ENCODE results near the gene GLDN. TPM values are rescaled to one million over a fixed set of nuclear protein-coding genes. Genes with fewer than 3 reads are reported as not detected.

GLDN gene
- total RNA-seq, 5 donors from 2014 or later (not counting 1 experiment from before 2014, with no cell fraction given): 0.18 TPM; not detected in 4

DNA sequence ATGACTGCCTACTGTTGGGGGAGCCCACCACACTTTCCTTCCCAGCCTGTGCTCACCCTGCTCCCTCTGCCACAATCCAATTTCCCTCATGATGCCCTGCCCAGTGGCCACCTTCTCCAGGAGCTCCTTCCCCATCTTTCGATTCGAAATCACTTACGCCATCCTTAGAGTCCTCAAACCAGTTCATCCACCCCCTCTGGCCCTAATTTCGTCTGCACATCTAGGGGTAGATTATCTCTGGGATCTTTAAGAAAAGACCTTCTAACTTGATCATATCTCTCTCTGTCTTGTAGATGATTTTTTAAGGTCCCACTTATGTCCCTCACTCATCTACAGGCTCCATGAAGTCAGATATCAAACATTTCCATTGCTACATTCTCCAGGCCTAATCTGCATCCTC is 20.1 kb upstream of the GLDN start:
- no CpG with 5 or more reads among the region's 4 CpGs for WGBS (ENCODE audit: insufficient coverage)
- H3K4me3 ChIP-seq (ENCODE audit: control insufficient read depth in 1 of 2, extremely low read depth in 1 of 2, low read length in 1 of 2): no peak overlapping the region
- Mint-ChIP-seq H3K4me3 (no peak overlapping the region), H3K4me1 (no peaks in the 10 kb centered on the region), H3K27ac (no peak overlapping the region), H3K36me3 (no peaks in the 10 kb centered on the region), H3K9me3 (no peaks in the 10 kb centered on the region), H3K27me3 (peaks cover 10 to 14% of the 10 kb centered on the region in 2 donors)
- peaks cover 0 to 14% of the 10 kb centered on the region in 2 experiments for H3K27me3 ChIP-seq (replicated peaks in 1 of 2; ENCODE audit: control insufficient read depth in 2 of 2, extremely low read depth in 1 of 2, insufficient read depth in 2 of 2, low read length in 1 of 2)
- ChIA-PET CTCF (no interaction called here), POLR2A (no interaction called here)
- H3K27ac ChIP-seq (ENCODE audit: low read length): no peak overlapping the region
- no peaks in the 10 kb centered on the region for H3K9me3 ChIP-seq
- DNase-seq: no peak
- no peaks in the 10 kb centered on the region for H3K4me1 ChIP-seq (ENCODE audit: control insufficient read depth in 1 of 2, extremely low read depth in 1 of 2, insufficient read depth in 2 of 2, low read length in 2 of 2)
- H3K36me3 ChIP-seq (ENCODE audit: control insufficient read depth in 2 of 2, extremely low read depth in 1 of 2, insufficient read depth in 1 of 2, low read length in 1 of 2): no peaks in the 10 kb centered on the region
- no peak for ATAC-seq (replicated peaks in 1 of 4)

DNA sequence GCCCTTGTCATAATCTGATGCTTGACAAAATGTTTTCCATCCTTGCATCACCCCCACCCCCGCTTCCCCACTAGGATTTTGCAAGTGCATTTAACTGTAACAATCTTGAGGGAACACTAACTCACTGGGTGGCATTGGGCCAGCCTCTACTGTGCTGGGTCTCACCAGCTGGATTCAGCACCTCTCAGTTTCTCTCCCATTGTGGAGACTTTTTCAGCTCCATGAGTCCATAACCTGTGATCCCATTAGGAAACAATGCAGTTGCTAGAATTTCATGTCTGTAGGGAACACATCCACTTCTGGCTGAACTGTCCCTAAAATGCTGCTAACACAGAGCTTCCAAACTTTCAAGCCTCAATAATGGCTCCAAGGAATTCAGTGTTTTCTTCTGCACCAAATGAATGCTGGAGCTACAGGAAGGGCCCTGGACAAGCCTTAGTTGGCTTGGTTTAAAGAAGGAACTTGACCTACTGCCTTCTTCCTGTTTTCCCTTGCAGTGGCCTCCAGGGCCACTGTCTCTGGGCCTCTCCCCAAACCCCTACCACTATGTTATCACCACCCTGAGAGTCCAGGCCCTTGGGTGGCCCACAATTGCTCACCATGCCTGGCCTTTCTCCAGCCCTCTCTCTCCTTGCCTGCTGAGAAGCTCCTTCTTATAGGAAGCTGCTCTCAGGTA is 18.7 kb upstream of the GLDN start:
- no peaks in the 10 kb centered on the region for H3K36me3 ChIP-seq (ENCODE audit: control insufficient read depth in 2 of 2, extremely low read depth in 1 of 2, insufficient read depth in 1 of 2, low read length in 1 of 2)
- no peaks in the 10 kb centered on the region for H3K9me3 Mint-ChIP-seq
- ChIA-PET POLR2A (no interaction called here), CTCF (no interaction called here)
- H3K4me1 Mint-ChIP-seq: no peaks in the 10 kb centered on the region
- H3K27me3 ChIP-seq (replicated peaks in 1 of 2; ENCODE audit: control insufficient read depth in 2 of 2, extremely low read depth in 1 of 2, insufficient read depth in 2 of 2, low read length in 1 of 2): peaks cover 0 to 12% of the 10 kb centered on the region in 2 experiments
- no peaks in the 10 kb centered on the region for H3K9me3 ChIP-seq
- no peak overlapping the region for H3K27ac Mint-ChIP-seq
- no peak overlapping the region for H3K4me3 Mint-ChIP-seq
- peaks cover 10 to 14% of the 10 kb centered on the region in 2 donors for H3K27me3 Mint-ChIP-seq
- H3K4me3 ChIP-seq (ENCODE audit: control insufficient read depth in 1 of 2, extremely low read depth in 1 of 2, low read length in 1 of 2): no peak overlapping the region
- no peaks in the 10 kb centered on the region for H3K4me1 ChIP-seq (ENCODE audit: control insufficient read depth in 1 of 2, extremely low read depth in 1 of 2, insufficient read depth in 2 of 2, low read length in 2 of 2)
- H3K36me3 Mint-ChIP-seq: no peaks in the 10 kb centered on the region
- WGBS (ENCODE audit: insufficient coverage): 43% methylated on average over 1 of the region's 1 CpG
- no peak overlapping the region for H3K27ac ChIP-seq (ENCODE audit: low read length)
- no peak for ATAC-seq (replicated peaks in 1 of 4)
- DNase-seq: no peak

DNA sequence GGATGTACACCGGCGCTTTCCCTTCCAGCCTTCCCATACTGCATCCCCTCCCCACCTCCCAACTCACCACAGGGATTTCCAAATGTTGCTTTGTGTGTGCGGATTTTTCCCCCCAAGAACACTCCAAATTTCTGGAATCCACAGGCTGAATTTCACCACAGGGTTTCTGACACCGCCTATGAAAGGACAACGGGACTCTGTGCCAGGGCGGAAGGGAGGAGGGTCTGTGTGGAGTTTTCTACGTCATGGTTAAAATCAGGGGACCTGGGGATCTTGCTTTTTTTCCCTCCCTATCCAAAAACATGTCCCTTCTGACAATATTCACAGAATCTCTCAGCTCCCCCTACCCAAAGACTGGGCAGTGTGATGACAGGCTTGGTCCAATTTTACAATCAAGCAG is 17.7 kb upstream of the GLDN start:
- no CpG with 5 or more reads among the region's 7 CpGs for WGBS (ENCODE audit: insufficient coverage)
- Mint-ChIP-seq H3K4me3 (no peak overlapping the region), H3K27ac (no peak overlapping the region), H3K4me1 (no peaks in the 10 kb centered on the region), H3K36me3 (no peaks in the 10 kb centered on the region), H3K27me3 (peaks cover 10 to 11% of the 10 kb centered on the region in 2 donors), H3K9me3 (no peaks in the 10 kb centered on the region)
- no peak overlapping the region for H3K4me3 ChIP-seq (ENCODE audit: control insufficient read depth in 1 of 2, extremely low read depth in 1 of 2, low read length in 1 of 2)
- DNase-seq (no peak), ATAC-seq (replicated peaks in 1 of 4) (no peak)
- peaks cover 0 to 11% of the 10 kb centered on the region in 2 experiments for H3K27me3 ChIP-seq (replicated peaks in 1 of 2; ENCODE audit: control insufficient read depth in 2 of 2, extremely low read depth in 1 of 2, insufficient read depth in 2 of 2, low read length in 1 of 2)
- CTCF ChIA-PET: no interaction called here
- no peaks in the 10 kb centered on the region for H3K4me1 ChIP-seq (ENCODE audit: control insufficient read depth in 1 of 2, extremely low read depth in 1 of 2, insufficient read depth in 2 of 2, low read length in 2 of 2)
- H3K36me3 ChIP-seq (ENCODE audit: control insufficient read depth in 2 of 2, extremely low read depth in 1 of 2, insufficient read depth in 1 of 2, low read length in 1 of 2): no peaks in the 10 kb centered on the region
- no peaks in the 10 kb centered on the region for H3K9me3 ChIP-seq
- no peak overlapping the region for H3K27ac ChIP-seq (ENCODE audit: low read length)
- POLR2A ChIA-PET: no interaction called here

DNA sequence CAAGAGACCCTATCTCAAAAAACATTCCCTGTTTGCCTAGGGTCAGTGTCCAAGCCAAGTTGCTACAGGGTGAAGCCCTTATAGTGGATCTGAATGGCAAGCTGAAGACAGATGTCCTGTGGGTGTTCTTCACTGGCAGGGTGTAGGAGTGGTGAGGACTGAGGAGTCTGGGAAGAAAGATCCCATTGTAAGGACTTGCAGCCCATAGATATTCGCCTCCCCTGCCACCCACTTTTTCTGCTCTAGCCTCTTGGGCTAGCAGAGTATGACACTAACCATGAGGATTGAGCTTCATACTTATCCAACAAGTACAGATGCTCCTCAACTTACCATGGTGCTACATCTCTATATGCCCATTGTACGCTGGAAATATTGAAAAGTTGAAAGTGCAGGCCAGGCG is 16.3 kb upstream of the GLDN start:
- no peak overlapping the region for H3K27ac Mint-ChIP-seq
- no peak for DNase-seq
- no peaks in the 10 kb centered on the region for H3K36me3 Mint-ChIP-seq
- peaks cover 0 to 11% of the 10 kb centered on the region in 2 experiments for H3K27me3 ChIP-seq (replicated peaks in 1 of 2; ENCODE audit: control insufficient read depth in 2 of 2, extremely low read depth in 1 of 2, insufficient read depth in 2 of 2, low read length in 1 of 2)
- H3K9me3 Mint-ChIP-seq: no peaks in the 10 kb centered on the region
- no peak overlapping the region for H3K4me3 ChIP-seq (ENCODE audit: control insufficient read depth in 1 of 2, extremely low read depth in 1 of 2, low read length in 1 of 2)
- no peaks in the 10 kb centered on the region for H3K4me1 Mint-ChIP-seq
- H3K4me1 ChIP-seq (ENCODE audit: control insufficient read depth in 1 of 2, extremely low read depth in 1 of 2, insufficient read depth in 2 of 2, low read length in 2 of 2): no peaks in the 10 kb centered on the region
- ChIA-PET POLR2A (no interaction called here), CTCF (no interaction called here)
- no peaks in the 10 kb centered on the region for H3K36me3 ChIP-seq (ENCODE audit: control insufficient read depth in 2 of 2, extremely low read depth in 1 of 2, insufficient read depth in 1 of 2, low read length in 1 of 2)
- ATAC-seq (replicated peaks in 1 of 4): no peak
- peaks cover 7 to 11% of the 10 kb centered on the region in 2 donors for H3K27me3 Mint-ChIP-seq
- WGBS (ENCODE audit: insufficient coverage): 100% methylated on average over 1 of the region's 3 CpGs
- no peak overlapping the region for H3K27ac ChIP-seq (ENCODE audit: low read length)
- no peak overlapping the region for H3K4me3 Mint-ChIP-seq
- no peaks in the 10 kb centered on the region for H3K9me3 ChIP-seq

DNA sequence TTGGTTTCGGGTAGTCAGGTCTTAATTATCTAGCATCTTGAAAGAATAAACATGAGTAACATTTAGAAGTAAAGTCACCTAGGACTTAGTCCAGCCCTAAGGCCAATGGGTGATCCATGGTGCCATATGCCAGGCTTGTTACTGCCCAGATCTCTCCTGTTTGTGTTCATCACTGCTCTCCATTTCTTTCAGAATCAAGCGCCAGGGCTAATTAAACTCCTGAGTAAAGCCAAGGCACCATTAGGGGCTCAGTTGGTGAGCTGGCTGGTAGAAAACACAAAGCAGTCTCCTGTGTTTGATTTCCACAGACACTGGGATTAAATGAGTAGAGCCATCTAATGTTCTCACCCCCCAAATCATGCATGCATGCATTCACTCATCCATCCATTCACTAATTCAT is 14.4 kb upstream of the GLDN start:
- CTCF ChIA-PET: no interaction called here
- POLR2A ChIA-PET: no interaction called here
- Mint-ChIP-seq H3K4me3 (no peak overlapping the region), H3K36me3 (no peaks in the 10 kb centered on the region), H3K27ac (no peak overlapping the region), H3K27me3 (peaks cover 4 to 11% of the 10 kb centered on the region in 2 donors), H3K9me3 (no peaks in the 10 kb centered on the region), H3K4me1 (no peaks in the 10 kb centered on the region)
- H3K27ac ChIP-seq (ENCODE audit: low read length): no peak overlapping the region
- no peaks in the 10 kb centered on the region for H3K9me3 ChIP-seq
- 83% methylated on average over 1 of the region's 2 CpGs for WGBS (ENCODE audit: insufficient coverage)
- no peak for ATAC-seq (replicated peaks in 1 of 4)
- H3K36me3 ChIP-seq (ENCODE audit: control insufficient read depth in 2 of 2, extremely low read depth in 1 of 2, insufficient read depth in 1 of 2, low read length in 1 of 2): no peaks in the 10 kb centered on the region
- no peak overlapping the region for H3K4me3 ChIP-seq (ENCODE audit: control insufficient read depth in 1 of 2, extremely low read depth in 1 of 2, low read length in 1 of 2)
- DNase-seq: no peak
- peaks cover 0 to under 1% of the 10 kb centered on the region in 2 experiments for H3K27me3 ChIP-seq (replicated peaks in 1 of 2; ENCODE audit: control insufficient read depth in 2 of 2, extremely low read depth in 1 of 2, insufficient read depth in 2 of 2, low read length in 1 of 2)
- no peaks in the 10 kb centered on the region for H3K4me1 ChIP-seq (ENCODE audit: control insufficient read depth in 1 of 2, extremely low read depth in 1 of 2, insufficient read depth in 2 of 2, low read length in 2 of 2)

DNA sequence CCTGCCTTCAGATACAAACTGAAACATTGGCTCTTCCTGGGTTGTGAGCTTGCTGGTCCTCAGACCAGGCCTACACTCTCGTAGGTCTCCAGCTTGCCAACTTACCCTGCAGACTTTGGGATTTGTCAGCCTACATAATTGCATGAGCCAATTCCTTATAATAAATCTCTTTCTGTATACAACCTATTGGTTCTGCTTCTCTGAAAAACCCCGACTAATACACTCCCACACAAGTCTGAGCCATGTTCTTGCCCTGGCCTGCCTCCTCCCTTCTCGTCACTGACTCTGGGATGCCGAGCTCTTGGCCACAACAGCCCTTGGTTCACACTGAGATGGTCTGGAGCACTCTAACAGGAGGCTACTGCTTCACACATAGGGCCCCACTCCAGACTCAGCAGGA is 12.5 kb upstream of the GLDN start:
- ATAC-seq (replicated peaks in 1 of 4) (no peak), DNase-seq (no peak)
- ChIA-PET POLR2A (no interaction called here), CTCF (no interaction called here)
- H3K36me3 ChIP-seq (ENCODE audit: control insufficient read depth in 2 of 2, extremely low read depth in 1 of 2, insufficient read depth in 1 of 2, low read length in 1 of 2): no peaks in the 10 kb centered on the region
- Mint-ChIP-seq H3K36me3 (no peaks in the 10 kb centered on the region), H3K4me1 (no peaks in the 10 kb centered on the region), H3K27me3 (peaks cover 0 to 3% of the 10 kb centered on the region in 2 donors), H3K9me3 (no peaks in the 10 kb centered on the region), H3K27ac (no peak overlapping the region), H3K4me3 (no peak overlapping the region)
- 67% methylated on average over 4 of the region's 4 CpGs for WGBS (ENCODE audit: insufficient coverage)
- H3K9me3 ChIP-seq: no peaks in the 10 kb centered on the region
- no peaks in the 10 kb centered on the region for H3K4me1 ChIP-seq (ENCODE audit: control insufficient read depth in 1 of 2, extremely low read depth in 1 of 2, insufficient read depth in 2 of 2, low read length in 2 of 2)
- no peak overlapping the region for H3K27ac ChIP-seq (ENCODE audit: low read length)
- no peak overlapping the region for H3K4me3 ChIP-seq (ENCODE audit: control insufficient read depth in 1 of 2, extremely low read depth in 1 of 2, low read length in 1 of 2)
- no peaks in the 10 kb centered on the region for H3K27me3 ChIP-seq (replicated peaks in 1 of 2; ENCODE audit: control insufficient read depth in 2 of 2, extremely low read depth in 1 of 2, insufficient read depth in 2 of 2, low read length in 1 of 2)

DNA sequence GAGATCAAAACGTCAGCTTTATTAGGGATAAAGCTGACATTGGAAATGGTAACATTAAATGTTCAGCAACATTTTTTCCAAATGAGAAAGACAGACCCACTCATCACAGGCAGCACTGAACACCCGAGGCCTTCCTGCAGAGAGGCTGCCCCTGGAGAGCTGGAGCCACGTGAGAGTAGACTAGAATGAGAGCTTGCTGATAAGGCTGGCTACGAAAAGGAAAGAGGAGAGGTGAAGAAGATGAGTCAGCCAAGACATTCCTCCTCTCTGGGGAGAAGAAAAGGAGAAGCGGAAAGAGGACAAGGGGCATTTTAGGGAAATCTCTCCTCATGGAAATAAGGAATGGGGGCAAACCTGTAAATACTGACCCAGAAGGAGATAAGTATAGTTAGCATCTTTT is 10.3 kb upstream of the GLDN start:
- no peak overlapping the region for H3K27ac ChIP-seq (ENCODE audit: low read length)
- Mint-ChIP-seq H3K4me3 (no peak overlapping the region), H3K9me3 (no peaks in the 10 kb centered on the region), H3K27ac (no peak overlapping the region), H3K27me3 (peaks cover 1 to 4% of the 10 kb centered on the region in 2 donors), H3K36me3 (no peaks in the 10 kb centered on the region), H3K4me1 (no peaks in the 10 kb centered on the region)
- no peak overlapping the region for H3K4me3 ChIP-seq (ENCODE audit: control insufficient read depth in 1 of 2, extremely low read depth in 1 of 2, low read length in 1 of 2)
- DNase-seq (no peak), ATAC-seq (replicated peaks in 1 of 4) (no peak)
- ChIA-PET POLR2A (no interaction called here), CTCF (no interaction called here)
- no peaks in the 10 kb centered on the region for H3K27me3 ChIP-seq (replicated peaks in 1 of 2; ENCODE audit: control insufficient read depth in 2 of 2, extremely low read depth in 1 of 2, insufficient read depth in 2 of 2, low read length in 1 of 2)
- no peaks in the 10 kb centered on the region for H3K4me1 ChIP-seq (ENCODE audit: control insufficient read depth in 1 of 2, extremely low read depth in 1 of 2, insufficient read depth in 2 of 2, low read length in 2 of 2)
- WGBS (ENCODE audit: insufficient coverage): 88% methylated on average over 1 of the region's 5 CpGs
- no peaks in the 10 kb centered on the region for H3K9me3 ChIP-seq
- H3K36me3 ChIP-seq (ENCODE audit: control insufficient read depth in 2 of 2, extremely low read depth in 1 of 2, insufficient read depth in 1 of 2, low read length in 1 of 2): no peaks in the 10 kb centered on the region
